A673 (cell line): ENCODE results near the gene PRR12.
"Not testable (repeated sequence)": the region's sequence is repeated elsewhere in the genome, so short reads cannot be mapped to it uniquely, and the experiment has no call there.

ENCODE experiments used
- CTCF ChIP-seq: fragments of 300-800, 200-600 bp; sonication (generic); conservative IDR thresholded peaks from 2 replicates; pipeline ENCODE4 v1.5.1; 2017; ENCODE audit warnings: low read depth, mild to moderate bottlenecking, antibody characterized with exemption, low read length, moderate library complexity, mixed read lengths
- EZH2 ChIP-seq: fragments of 200-600 bp; sonication (generic); IDR thresholded peaks from 2 replicates; pipeline ENCODE4 v1.6.1; 2017; ENCODE audit warnings: borderline replicate concordance, low read depth, mild to moderate bottlenecking, mixed read lengths, antibody characterized with exemption, low read length; ENCODE audit not compliant: poor library complexity, severe bottlenecking

GRCh38 chr19:49617860-49618259 lies 26.9 kb downstream of the PRR12 start:
- TF ChIP-seq EZH2, CTCF: not testable (repeated sequence)
